Measurements from ENCODE around the gene ROBO4. TPM values are rescaled to one million over a fixed set of nuclear protein-coding genes. Genes with fewer than 3 reads are reported as not detected.

Gene ROBO4
- total RNA-seq, 1 experiment from 2014 or later = 10.6 TPM

DNA sequence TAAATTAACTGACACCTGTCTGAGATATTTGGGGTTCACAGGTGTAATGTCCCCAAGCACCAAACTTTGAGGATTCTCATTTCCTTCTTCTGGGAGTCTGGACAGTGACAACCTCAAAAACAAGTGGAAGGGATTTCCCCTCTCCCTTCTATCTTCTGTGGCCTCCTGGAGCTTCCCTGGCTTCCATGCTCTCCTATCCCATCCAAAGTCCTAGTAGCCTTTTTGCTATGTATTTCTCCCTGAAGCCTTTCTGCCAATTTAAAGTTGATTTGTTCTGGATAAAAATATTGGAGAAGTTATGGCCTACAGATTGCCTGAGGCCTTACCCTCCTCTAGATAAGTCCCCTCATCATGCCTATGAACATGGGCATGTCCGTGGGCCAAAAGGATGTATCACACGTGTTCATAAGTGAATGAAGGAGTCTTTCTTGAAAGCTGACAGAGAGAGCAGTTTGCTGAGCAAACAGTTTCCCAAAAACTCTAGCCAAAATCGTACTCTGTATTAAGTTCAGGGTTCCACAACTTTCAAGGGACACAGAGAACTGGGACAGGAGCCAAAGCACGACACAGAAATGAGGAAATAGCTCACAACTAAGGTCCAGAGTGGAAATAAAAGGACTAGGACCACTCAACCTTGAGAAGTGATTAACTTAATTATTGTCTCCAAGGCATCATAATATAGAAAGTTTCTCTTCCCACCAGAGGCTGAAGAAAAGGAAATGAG is 31.4 kb upstream of the ROBO4 start:
- Mint-ChIP-seq H3K9me3 (ENCODE audit: unreplicated experiment) (no peaks in the 10 kb centered on the region), H3K4me3 (ENCODE audit: unreplicated experiment) (no peak overlapping the region), H3K36me3 (ENCODE audit: insufficient read depth, unreplicated experiment) (no peaks in the 10 kb centered on the region), H3K27ac (ENCODE audit: low read depth, unreplicated experiment) (no peak overlapping the region), H3K27me3 (ENCODE audit: insufficient read depth, unreplicated experiment) (no peaks in the 10 kb centered on the region), H3K4me1 (ENCODE audit: insufficient read depth, unreplicated experiment) (no peaks in the 10 kb centered on the region)
- DNase-seq (ENCODE audit: unreplicated experiment) = no peak
- no TSS peak for BruUV-seq (replicated peaks)
- ChIA-PET POLR2A (no interaction called here), CTCF (interaction anchor here (1.0 kb wide), 1 partner anchor 40 kb away, joined by 3 read pairs; no protein-coding TSS in a partner anchor)
- intact Hi-C loops (cut with micrococcal nuclease) = no loop called here
- TF ChIP-seq, protein P1, sequence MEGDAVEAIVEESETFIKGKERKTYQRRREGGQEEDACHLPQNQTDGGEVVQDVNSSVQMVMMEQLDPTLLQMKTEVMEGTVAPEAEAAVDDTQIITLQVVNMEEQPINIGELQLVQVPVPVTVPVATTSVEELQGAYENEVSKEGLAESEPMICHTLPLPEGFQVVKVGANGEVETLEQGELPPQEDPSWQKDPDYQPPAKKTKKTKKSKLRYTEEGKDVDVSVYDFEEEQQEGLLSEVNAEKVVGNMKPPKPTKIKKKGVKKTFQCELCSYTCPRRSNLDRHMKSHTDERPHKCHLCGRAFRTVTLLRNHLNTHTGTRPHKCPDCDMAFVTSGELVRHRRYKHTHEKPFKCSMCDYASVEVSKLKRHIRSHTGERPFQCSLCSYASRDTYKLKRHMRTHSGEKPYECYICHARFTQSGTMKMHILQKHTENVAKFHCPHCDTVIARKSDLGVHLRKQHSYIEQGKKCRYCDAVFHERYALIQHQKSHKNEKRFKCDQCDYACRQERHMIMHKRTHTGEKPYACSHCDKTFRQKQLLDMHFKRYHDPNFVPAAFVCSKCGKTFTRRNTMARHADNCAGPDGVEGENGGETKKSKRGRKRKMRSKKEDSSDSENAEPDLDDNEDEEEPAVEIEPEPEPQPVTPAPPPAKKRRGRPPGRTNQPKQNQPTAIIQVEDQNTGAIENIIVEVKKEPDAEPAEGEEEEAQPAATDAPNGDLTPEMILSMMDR (IDR thresholded peaks at IDR 0.05; ENCODE audit: unreplicated experiment) = no peak

DNA sequence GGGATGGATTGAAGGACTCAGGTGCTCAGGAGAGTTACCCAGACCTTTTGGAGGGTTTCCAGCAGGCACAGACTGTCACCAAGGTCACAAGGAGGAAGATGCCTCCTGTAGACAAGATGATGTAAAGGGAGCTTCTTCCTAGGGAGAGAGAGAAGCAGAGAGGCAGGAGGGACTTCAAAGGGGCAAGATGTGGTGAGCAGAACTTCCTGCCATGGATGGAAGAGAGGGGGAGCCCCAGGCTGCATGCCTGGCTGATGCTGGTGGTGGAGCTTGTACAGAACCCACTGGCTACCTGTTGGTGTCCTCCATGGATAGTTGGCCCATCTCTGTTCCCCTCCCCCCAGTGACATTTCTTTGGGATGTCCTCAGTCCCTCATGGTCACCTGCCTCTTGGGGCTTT is 25.6 kb upstream of the ROBO4 start:
- Mint-ChIP-seq H3K27me3 (ENCODE audit: insufficient read depth, unreplicated experiment) (no peaks in the 10 kb centered on the region), H3K36me3 (ENCODE audit: insufficient read depth, unreplicated experiment) (no peaks in the 10 kb centered on the region), H3K4me1 (ENCODE audit: insufficient read depth, unreplicated experiment) (no peaks in the 10 kb centered on the region), H3K9me3 (ENCODE audit: unreplicated experiment) (no peaks in the 10 kb centered on the region), H3K27ac (ENCODE audit: low read depth, unreplicated experiment) (no peak overlapping the region), H3K4me3 (ENCODE audit: unreplicated experiment) (no peak overlapping the region)
- no peak for DNase-seq (ENCODE audit: unreplicated experiment)
- ChIA-PET POLR2A (no interaction called here), CTCF (no interaction called here)
- TF ChIP-seq, protein P1 (IDR thresholded peaks at IDR 0.05; ENCODE audit: unreplicated experiment) = no peak
- intact Hi-C loops (cut with micrococcal nuclease) = no loop called here
- no TSS peak for BruUV-seq (replicated peaks)

DNA sequence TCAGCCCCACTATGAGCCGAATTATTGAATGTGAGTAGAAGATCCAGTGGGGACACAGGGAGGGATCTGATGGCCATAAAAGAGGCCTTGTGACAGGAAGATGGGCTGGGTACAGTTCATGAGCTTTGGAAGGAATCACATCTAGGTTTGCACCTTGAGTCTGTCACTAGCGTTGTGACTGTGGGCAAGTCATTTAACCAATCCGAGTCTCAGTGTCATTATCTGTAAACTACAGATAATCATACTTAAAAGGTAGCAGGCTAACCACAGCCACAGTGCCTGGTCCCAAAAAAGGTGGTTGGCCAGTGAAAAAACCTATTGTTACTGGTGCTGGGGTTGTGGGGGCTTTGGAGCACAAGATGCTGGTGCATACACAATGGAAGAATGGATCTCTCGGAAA is 25.2 kb upstream of the ROBO4 start:
- H3K27me3 Mint-ChIP-seq (ENCODE audit: insufficient read depth, unreplicated experiment) = no peaks in the 10 kb centered on the region
- CTCF ChIA-PET = no interaction called here

DNA sequence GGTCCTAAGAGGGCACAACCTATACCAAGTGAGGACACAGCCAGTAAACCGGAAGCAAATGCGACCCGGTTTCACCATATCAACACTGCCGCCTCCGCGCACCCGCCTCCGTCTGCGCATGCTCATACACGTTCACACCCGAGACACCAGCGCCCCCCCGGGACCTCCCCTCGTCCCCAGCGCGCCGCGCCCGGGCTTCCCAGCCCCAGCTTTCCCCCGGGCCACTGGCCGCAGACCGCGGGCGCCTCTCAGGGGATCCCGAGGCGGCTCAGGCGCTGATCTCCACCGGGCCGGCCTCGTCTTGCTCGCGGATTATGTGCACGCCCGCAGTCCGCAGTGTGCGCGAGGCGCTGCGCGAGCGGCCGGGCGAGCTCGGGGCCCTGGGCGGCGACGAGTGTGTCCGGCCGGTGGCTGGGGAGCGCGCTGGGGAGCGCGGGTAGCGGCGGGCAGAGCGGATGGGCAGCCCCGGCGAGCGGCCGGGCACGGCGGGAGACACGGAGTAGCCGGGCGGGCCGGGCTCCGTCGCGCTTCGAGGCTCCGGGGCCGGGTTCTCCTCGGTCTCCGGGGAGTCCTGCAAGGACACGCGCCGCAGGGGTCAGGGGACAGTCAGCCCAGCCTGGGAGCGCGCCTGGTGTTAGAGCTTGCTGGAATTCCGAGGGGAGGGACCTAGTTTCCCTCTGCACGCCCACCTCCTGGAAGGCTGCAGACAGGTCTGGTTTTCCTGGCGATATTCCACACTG is 23.4 kb upstream of the ROBO4 start:
- H3K27me3 Mint-ChIP-seq (ENCODE audit: insufficient read depth, unreplicated experiment) = no peaks in the 10 kb centered on the region
- H3K36me3 Mint-ChIP-seq (ENCODE audit: insufficient read depth, unreplicated experiment) = no peaks in the 10 kb centered on the region
- no peak overlapping the region for H3K4me3 Mint-ChIP-seq (ENCODE audit: unreplicated experiment)
- CTCF ChIA-PET = interaction anchor here (0.6 kb wide), 2 partner anchors 14 to 50 kb away, joined by 3 to 5 read pairs; no protein-coding TSS in a partner anchor
- TF ChIP-seq, protein P1 (IDR thresholded peaks at IDR 0.05; ENCODE audit: unreplicated experiment) = no peak
- intact Hi-C loops (cut with micrococcal nuclease) = no loop called here
- no peak overlapping the region for H3K27ac Mint-ChIP-seq (ENCODE audit: low read depth, unreplicated experiment)
- POLR2A ChIA-PET = no interaction called here
- H3K4me1 Mint-ChIP-seq (ENCODE audit: insufficient read depth, unreplicated experiment) = no peaks in the 10 kb centered on the region
- BruUV-seq (replicated peaks) = no TSS peak
- no peaks in the 10 kb centered on the region for H3K9me3 Mint-ChIP-seq (ENCODE audit: unreplicated experiment)
- no peak for DNase-seq (ENCODE audit: unreplicated experiment)

More for the DNA sequence above, 25.2 kb upstream of the ROBO4 start:
- no peak for DNase-seq (ENCODE audit: unreplicated experiment)
- Mint-ChIP-seq H3K9me3 (ENCODE audit: unreplicated experiment) (no peaks in the 10 kb centered on the region), H3K36me3 (ENCODE audit: insufficient read depth, unreplicated experiment) (no peaks in the 10 kb centered on the region), H3K4me3 (ENCODE audit: unreplicated experiment) (no peak overlapping the region), H3K27ac (ENCODE audit: low read depth, unreplicated experiment) (no peak overlapping the region), H3K4me1 (ENCODE audit: insufficient read depth, unreplicated experiment) (no peaks in the 10 kb centered on the region)
- POLR2A ChIA-PET = interaction anchor here (0.6 kb wide), 1 partner anchor 658 kb away, joined by 3 read pairs; no protein-coding TSS in a partner anchor
- BruUV-seq (replicated peaks) = no TSS peak
- intact Hi-C loops (cut with micrococcal nuclease) = no loop called here
- TF ChIP-seq, protein P1 (IDR thresholded peaks at IDR 0.05; ENCODE audit: unreplicated experiment) = no peak

Measured in MCF 10A (cell line).